Measurements from ENCODE around the gene OR10H1. TPM values are rescaled to one million over a fixed set of nuclear protein-coding genes. Genes with fewer than 3 reads are reported as not detected.

Gene OR10H1
- total RNA-seq, 2 donors from 2014 or later: not detected

DNA sequence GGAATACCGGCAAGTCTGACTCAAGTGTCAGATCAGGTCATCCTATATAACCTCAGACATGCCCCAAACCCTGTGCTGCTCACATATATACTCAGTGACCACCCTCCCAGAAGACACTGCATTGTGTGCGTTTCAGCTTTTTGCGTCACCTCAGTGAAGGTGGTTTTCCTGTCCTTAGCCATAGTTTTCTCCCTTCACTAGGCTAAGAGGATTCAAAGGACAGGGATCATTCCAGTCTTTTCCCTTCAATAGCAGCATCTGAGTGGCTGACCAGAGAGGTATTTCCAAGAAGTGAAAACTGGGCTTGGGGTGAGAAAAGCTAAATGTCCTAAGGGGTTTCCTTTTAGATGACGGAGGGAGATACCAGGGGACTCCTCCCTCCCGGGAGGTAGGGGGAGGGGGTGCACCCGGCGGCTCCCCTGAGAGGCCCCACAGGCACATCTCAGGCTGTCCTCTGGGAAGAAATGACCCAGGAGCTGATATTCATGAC is 12.7 kb upstream of the OR10H1 start:
- Histone ChIP-seq H3K27me3 (replicated peaks; ENCODE audit: insufficient read depth) (no peaks in the 10 kb centered on the region), H3K36me3 (no peaks in the 10 kb centered on the region), H3K4me1 (ENCODE audit: control insufficient read depth in 1 of 2, low read depth in 2 of 2) (no peaks in the 10 kb centered on the region), H3K4me3 (no peak overlapping the region), H3K27ac (no peak overlapping the region), H3K9me3 (no peaks in the 10 kb centered on the region)
- ATAC-seq (ENCODE audit: insufficient number of reproducible peaks, low FRiP score, low read depth) (no peak), DNase-seq (ENCODE audit: low spot score) (no peak)
- TF ChIP-seq, protein P1, sequence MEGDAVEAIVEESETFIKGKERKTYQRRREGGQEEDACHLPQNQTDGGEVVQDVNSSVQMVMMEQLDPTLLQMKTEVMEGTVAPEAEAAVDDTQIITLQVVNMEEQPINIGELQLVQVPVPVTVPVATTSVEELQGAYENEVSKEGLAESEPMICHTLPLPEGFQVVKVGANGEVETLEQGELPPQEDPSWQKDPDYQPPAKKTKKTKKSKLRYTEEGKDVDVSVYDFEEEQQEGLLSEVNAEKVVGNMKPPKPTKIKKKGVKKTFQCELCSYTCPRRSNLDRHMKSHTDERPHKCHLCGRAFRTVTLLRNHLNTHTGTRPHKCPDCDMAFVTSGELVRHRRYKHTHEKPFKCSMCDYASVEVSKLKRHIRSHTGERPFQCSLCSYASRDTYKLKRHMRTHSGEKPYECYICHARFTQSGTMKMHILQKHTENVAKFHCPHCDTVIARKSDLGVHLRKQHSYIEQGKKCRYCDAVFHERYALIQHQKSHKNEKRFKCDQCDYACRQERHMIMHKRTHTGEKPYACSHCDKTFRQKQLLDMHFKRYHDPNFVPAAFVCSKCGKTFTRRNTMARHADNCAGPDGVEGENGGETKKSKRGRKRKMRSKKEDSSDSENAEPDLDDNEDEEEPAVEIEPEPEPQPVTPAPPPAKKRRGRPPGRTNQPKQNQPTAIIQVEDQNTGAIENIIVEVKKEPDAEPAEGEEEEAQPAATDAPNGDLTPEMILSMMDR (IDR thresholded peaks at IDR 0.05): no peak

DNA sequence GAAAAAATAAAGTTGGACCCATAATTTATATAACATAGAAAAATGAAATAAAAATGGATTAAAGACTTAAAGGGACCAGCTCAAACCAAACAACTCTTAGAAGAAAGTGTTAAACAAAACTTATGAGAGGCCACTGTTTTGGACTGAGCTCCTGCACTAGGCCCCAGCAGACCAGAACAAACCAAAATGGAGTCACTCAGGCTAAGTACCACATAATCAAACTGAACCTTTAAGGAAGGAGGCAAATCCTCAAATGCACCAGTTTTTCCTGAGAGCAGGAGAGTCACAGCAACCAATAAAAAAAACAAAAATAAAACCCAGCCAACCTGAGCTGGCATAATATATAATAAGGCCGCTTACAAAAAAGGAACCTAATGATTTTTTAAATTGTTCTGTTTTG is 10.3 kb upstream of the OR10H1 start:
- TF ChIP-seq, protein P1 (IDR thresholded peaks at IDR 0.05): no peak
- Histone ChIP-seq H3K27ac (no peak overlapping the region), H3K9me3 (no peaks in the 10 kb centered on the region), H3K27me3 (replicated peaks; ENCODE audit: insufficient read depth) (no peaks in the 10 kb centered on the region), H3K4me3 (no peak overlapping the region), H3K36me3 (no peaks in the 10 kb centered on the region), H3K4me1 (ENCODE audit: control insufficient read depth in 1 of 2, low read depth in 2 of 2) (no peaks in the 10 kb centered on the region)
- ATAC-seq (ENCODE audit: insufficient number of reproducible peaks, low FRiP score, low read depth) (no peak), DNase-seq (ENCODE audit: low spot score) (no peak)

DNA sequence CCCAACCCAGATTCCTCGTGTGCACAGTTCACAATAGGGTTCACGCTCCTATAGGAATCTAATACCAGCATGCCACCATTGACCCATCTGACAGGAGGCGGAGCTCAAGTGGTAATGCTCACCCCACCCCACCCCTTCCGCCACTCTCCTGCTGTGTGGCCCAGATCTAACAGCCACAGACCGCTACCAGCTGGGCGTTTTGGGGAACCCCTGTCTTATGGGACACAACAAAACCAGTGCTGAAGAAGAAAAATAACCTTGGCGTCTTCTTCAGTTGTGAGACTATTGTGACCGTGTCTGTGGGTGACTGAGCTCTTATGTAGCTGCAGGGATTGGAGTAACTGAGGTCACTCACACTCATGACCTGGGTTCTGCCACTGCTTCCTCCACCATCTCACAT is 5.2 kb upstream of the OR10H1 start:
- Histone ChIP-seq H3K27ac (no peak overlapping the region), H3K27me3 (replicated peaks; ENCODE audit: insufficient read depth) (no peaks in the 10 kb centered on the region), H3K4me1 (ENCODE audit: control insufficient read depth in 1 of 2, low read depth in 2 of 2) (no peaks in the 10 kb centered on the region), H3K4me3 (no peak overlapping the region), H3K9me3 (no peaks in the 10 kb centered on the region), H3K36me3 (no peaks in the 10 kb centered on the region)
- no peak for ATAC-seq (ENCODE audit: insufficient number of reproducible peaks, low FRiP score, low read depth)
- DNase-seq (ENCODE audit: low spot score): no peak
- TF ChIP-seq, protein P1 (IDR thresholded peaks at IDR 0.05): no peak

DNA sequence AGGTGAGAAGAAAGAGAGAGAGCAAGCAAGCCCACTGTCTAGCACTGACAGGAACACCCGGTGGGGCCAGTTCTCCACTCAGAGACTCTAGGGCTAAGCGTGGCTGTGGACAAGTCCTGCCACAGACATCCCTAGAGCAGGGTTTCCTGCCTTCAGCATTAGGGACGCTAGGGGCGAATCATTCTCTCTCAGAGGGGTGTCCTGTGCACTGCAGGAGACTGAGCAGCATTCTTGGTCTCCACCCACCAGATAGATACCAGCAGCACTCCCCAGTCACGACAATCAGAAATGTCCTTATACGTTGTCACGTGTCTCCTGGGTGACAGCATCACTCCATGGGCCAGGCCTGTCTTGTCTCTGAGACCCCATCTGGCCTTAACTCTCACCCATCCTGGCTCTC is 1.5 kb downstream of the OR10H1 start:
- no peaks in the 10 kb centered on the region for H3K27me3 ChIP-seq (replicated peaks; ENCODE audit: insufficient read depth)

DNA sequence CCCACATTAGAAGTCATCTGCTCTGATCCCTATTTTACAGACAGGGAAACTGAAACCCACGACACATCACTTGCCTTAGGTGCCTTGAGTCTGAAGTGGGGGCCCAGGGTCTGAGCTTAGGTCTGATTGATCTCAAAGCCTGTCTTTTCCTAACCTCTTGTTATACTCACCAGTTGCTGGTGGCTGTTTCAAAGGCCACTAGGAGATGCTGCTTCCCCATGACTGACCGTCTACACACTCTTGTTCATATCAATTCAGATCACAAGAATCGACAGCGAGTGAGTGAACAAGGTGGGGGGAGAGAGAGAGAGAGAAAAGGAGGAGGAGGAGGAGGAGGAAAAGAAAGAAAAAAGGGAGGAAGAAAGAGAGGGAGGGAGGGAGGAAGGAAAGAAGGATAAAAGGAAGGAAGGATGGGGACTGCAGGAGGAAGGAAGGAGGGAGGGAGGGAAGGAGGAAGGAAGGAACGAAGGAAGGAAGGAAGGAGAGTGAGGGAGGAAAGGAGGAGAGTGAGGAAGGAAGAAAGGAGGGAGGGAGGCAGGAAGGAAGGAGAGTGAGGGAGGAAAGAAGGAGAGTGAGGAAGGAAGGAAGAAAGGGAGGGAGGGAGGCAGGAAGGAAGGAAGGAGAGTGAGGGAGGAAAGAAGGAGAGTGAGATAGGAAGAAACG is 3.3 kb downstream of the OR10H1 start:
- DNase-seq (ENCODE audit: low spot score) (no peak), ATAC-seq (ENCODE audit: insufficient number of reproducible peaks, low FRiP score, low read depth) (no peak)
- no peaks in the 10 kb centered on the region for H3K9me3 ChIP-seq
- H3K27me3 ChIP-seq (replicated peaks; ENCODE audit: insufficient read depth): no peaks in the 10 kb centered on the region
- no peak overlapping the region for H3K27ac ChIP-seq
- H3K4me3 ChIP-seq: no peak overlapping the region
- TF ChIP-seq, protein P1 (IDR thresholded peaks at IDR 0.05): no peak
- H3K36me3 ChIP-seq: no peaks in the 10 kb centered on the region
- no peaks in the 10 kb centered on the region for H3K4me1 ChIP-seq (ENCODE audit: control insufficient read depth in 1 of 2, low read depth in 2 of 2)

More for the DNA sequence above, 1.5 kb downstream of the OR10H1 start:
- no peaks in the 10 kb centered on the region for H3K36me3 ChIP-seq
- no peak for ATAC-seq (ENCODE audit: insufficient number of reproducible peaks, low FRiP score, low read depth)
- no peak overlapping the region for H3K27ac ChIP-seq
- H3K4me3 ChIP-seq: no peak overlapping the region
- no peak for DNase-seq (ENCODE audit: low spot score)
- no peaks in the 10 kb centered on the region for H3K9me3 ChIP-seq
- TF ChIP-seq, protein P1 (IDR thresholded peaks at IDR 0.05): no peak
- H3K4me1 ChIP-seq (ENCODE audit: control insufficient read depth in 1 of 2, low read depth in 2 of 2): no peaks in the 10 kb centered on the region

Measured in thoracic aorta (tissue), 2 donors.